Activated CD8-positive, alpha-beta T cell treated with anti-CD3 and anti-CD28 coated beads for 36 hours (primary cell): ENCODE results near the gene DYSF. TPM values are rescaled to one million over a fixed set of nuclear protein-coding genes. Genes with fewer than 3 reads are reported as not detected.

ENCODE experiments used
- ATAC-seq: fragments of 200-7000 bp; cut with Tn5 transposase; one replicate; pipeline ENCODE4 v1.10.0; 2021; ENCODE audit warnings: mild to moderate bottlenecking, moderate library complexity
- CTCF ChIA-PET: fragments of 350-600 bp; sonication (Branson Sonifier 250); formaldehyde crosslinking; loops from one replicate; lab custom pipeline; 2021; ENCODE audit warnings: antibody characterized with exemption; lab: Charles Lee
- POLR2A ChIA-PET: fragments of 350-600 bp; sonication (Branson Sonifier 250); formaldehyde crosslinking; loops from one replicate; lab custom pipeline; 2021; ENCODE audit warnings: antibody characterized with exemption; lab: Charles Lee
- DNase-seq: peaks from one replicate; pipeline ENCODE4 v3.0.0-alpha.2; 2020
- H3K27ac Mint-ChIP-seq: one replicate; pipeline ENCODE4 v1.8.0; 2021; ENCODE audit warnings: mild to moderate bottlenecking, mixed read lengths
- H3K27me3 Mint-ChIP-seq: one replicate; pipeline ENCODE4 v1.8.0; 2021; ENCODE audit warnings: mixed read lengths
- H3K36me3 Mint-ChIP-seq: one replicate; pipeline ENCODE4 v1.8.0; 2021; ENCODE audit warnings: low read depth, mixed read lengths
- H3K4me1 Mint-ChIP-seq: one replicate; pipeline ENCODE4 v1.8.0; 2021; ENCODE audit warnings: low read depth, mixed read lengths
- H3K4me3 Mint-ChIP-seq: one replicate; pipeline ENCODE4 v1.8.0; 2021; ENCODE audit warnings: mild to moderate bottlenecking, moderate library complexity, mixed read lengths
- H3K9me3 Mint-ChIP-seq: one replicate; pipeline ENCODE4 v1.8.0; 2021; ENCODE audit warnings: mixed read lengths
- CTCF ChIP-seq: fragments of 200-600 bp; IDR thresholded peaks from one replicate; pipeline ENCODE4 v1.8.0; 2022; ENCODE audit warnings: antibody characterized with exemption, mild to moderate bottlenecking
- intact Hi-C: fragments of 100-400 bp; cut with micrococcal nuclease; formaldehyde crosslinking; loops from one replicate; pipeline ENCODE4 v1.10.0; 2022
- total RNA-seq, 2 experiments: library from RNA; stranded (reverse); gene quantifications; one replicate each; pipeline ENCODE4 v1.2.3, GENCODE V29; 2021

Gene DYSF
- total RNA-seq, 2 experiments from 2014 or later = 3.5 to 3.8 TPM

GRCh38 chr2:71705171-71705960, 252.0 kb downstream of the DYSF start:
- no peaks in the 10 kb centered on the region for H3K4me1 Mint-ChIP-seq
- no peak for TF ChIP-seq CTCF
- no peak overlapping the region for H3K27ac Mint-ChIP-seq
- no peaks in the 10 kb centered on the region for H3K27me3 Mint-ChIP-seq
- DNase-seq = no peak
- ChIA-PET CTCF (no interaction called here), POLR2A (no interaction called here)
- H3K9me3 Mint-ChIP-seq = no peaks in the 10 kb centered on the region
- intact Hi-C loops = no loop called here
- H3K36me3 Mint-ChIP-seq = no peaks in the 10 kb centered on the region
- H3K4me3 Mint-ChIP-seq = no peak overlapping the region
- no peak for ATAC-seq

DNA sequence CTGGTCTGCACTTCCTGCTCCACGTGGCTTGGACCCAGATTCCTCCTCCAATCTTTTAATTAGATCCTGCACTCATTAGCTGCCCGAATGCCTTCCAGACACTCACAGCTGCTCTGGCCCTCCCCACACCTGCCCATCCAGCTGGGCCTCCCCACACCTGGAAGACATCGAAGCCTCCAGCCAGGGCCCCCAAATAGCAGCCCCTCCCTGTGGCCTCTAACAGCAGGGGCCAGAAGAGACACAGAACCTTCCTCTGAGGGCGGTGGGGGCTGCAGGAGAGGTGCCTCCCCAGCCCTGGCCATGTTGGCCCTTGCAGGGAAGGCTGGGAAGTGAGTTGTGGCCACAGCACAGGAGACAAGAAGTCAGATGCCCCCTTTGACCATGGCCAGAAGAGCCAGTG, 252.8 kb downstream of the DYSF start:
- no peak for ATAC-seq
- TF ChIP-seq CTCF = no peak
- CTCF ChIA-PET = no interaction called here
- Mint-ChIP-seq H3K4me3 (no peak overlapping the region), H3K4me1 (no peaks in the 10 kb centered on the region), H3K9me3 (no peaks in the 10 kb centered on the region), H3K27me3 (no peaks in the 10 kb centered on the region), H3K27ac (no peak overlapping the region), H3K36me3 (no peaks in the 10 kb centered on the region)
- intact Hi-C loops = no loop called here
- no peak for DNase-seq
- POLR2A ChIA-PET = interaction anchor here (1.0 kb wide), 1 partner anchor 11 kb away, joined by 3 read pairs; no protein-coding TSS in a partner anchor

DNA sequence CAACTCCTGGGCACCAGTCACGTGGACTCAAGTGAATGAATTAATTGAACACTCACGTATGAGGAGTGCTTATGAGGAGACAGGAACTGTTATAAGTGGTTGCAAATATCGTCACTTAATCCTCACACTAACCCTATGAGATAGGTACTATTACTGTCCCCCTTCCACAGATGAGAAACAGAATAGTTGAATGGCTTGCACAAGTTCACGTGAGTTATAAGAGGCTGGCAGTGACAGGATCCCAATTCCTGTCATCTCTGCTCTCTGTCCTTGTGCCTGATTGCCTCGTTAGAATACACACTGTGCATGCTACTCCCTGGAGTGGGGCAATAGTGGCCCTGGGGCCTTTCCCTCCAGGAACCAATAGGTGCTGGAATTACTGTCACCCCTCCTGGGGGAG, 253.5 kb downstream of the DYSF start:
- no peaks in the 10 kb centered on the region for H3K4me1 Mint-ChIP-seq
- H3K4me3 Mint-ChIP-seq = no peak overlapping the region
- H3K36me3 Mint-ChIP-seq = no peaks in the 10 kb centered on the region
- H3K27me3 Mint-ChIP-seq = peaks cover 1% of the 10 kb centered on the region
- no peak overlapping the region for H3K27ac Mint-ChIP-seq
- no peak for DNase-seq
- intact Hi-C loops = no loop called here
- ChIA-PET CTCF (no interaction called here), POLR2A (interaction anchor here (1.0 kb wide), 1 partner anchor 11 kb away, joined by 3 read pairs; no protein-coding TSS in a partner anchor)
- H3K9me3 Mint-ChIP-seq = no peaks in the 10 kb centered on the region
- no peak for ATAC-seq
- no peak for TF ChIP-seq CTCF

- Mint-ChIP-seq H3K4me3 (no peak overlapping the region), H3K27ac (no peak overlapping the region), H3K4me1 (no peaks in the 10 kb centered on the region), H3K27me3 (peaks cover 1% of the 10 kb centered on the region), H3K36me3 (no peaks in the 10 kb centered on the region), H3K9me3 (no peaks in the 10 kb centered on the region)
- ATAC-seq (no peak), DNase-seq (no peak)
- intact Hi-C loops = no loop called here
- CTCF ChIA-PET = no interaction called here
- POLR2A ChIA-PET = no interaction called here
- TF ChIP-seq CTCF = no peak
These were observed 257.2 kb downstream of the DYSF start for GRCh38 chr2:71710367-71711132.
